IMR-90 (cell line): ENCODE measurements around the gene ITGB1. TPM values are rescaled to one million over a fixed set of nuclear protein-coding genes. Genes with fewer than 3 reads are reported as not detected.
"Not testable (repeated sequence)": the region's sequence is repeated elsewhere in the genome, so short reads cannot be mapped to it uniquely, and the experiment has no call there.

Experiments
- ATAC-seq: fragments of 200-7000 bp; cut with Tn5 transposase; 2 replicates; pipeline ENCODE4 v1.9.1; 2020; ENCODE audit warnings: low read depth, mild to moderate bottlenecking, moderate library complexity
- BruUV-seq: library from RNA; stranded (reverse); fragments of 400-500 nt; replicated peaks from 2 replicates; lab custom pipeline; 2021; lab: Mats Ljungman, UMichigan
- CTCF ChIA-PET: fragments of 300-600 bp; formaldehyde crosslinking; extraction: SDS; loops from one replicate; lab custom pipeline; 2021; ENCODE audit warnings: antibody characterized with exemption; lab: Yijun Ruan, JAX
- POLR2A ChIA-PET: fragments of 300-600 bp; sonication (Branson Sonifier 250); formaldehyde crosslinking; loops from one replicate; lab custom pipeline; 2022; ENCODE audit warnings: antibody characterized with exemption; ENCODE audit not compliant: unreplicated experiment; lab: Charles Lee
- DNase-seq: peaks from one replicate; pipeline ENCODE4 v3.0.0; 2013
- H2AFZ ChIP-seq: replicated peaks from 2 replicates; pipeline ENCODE3; 2013; ENCODE audit warnings: low read length, mild to moderate bottlenecking; ENCODE audit not compliant: poor library complexity
- H2AK5ac ChIP-seq: 2 replicates; pipeline ENCODE4 v1.6.1; 2013; ENCODE audit warnings: low read depth, low read length, inconsistent platforms
- H2AK9ac ChIP-seq: replicated peaks from 2 replicates; pipeline ENCODE3; 2013; ENCODE audit warnings: mild to moderate bottlenecking, low read depth, low read length, moderate library complexity; ENCODE audit not compliant: poor library complexity
- H2BK120ac ChIP-seq: 2 replicates; pipeline ENCODE4 v1.6.1; 2013; ENCODE audit warnings: low read depth, low read length, inconsistent platforms
- H2BK15ac ChIP-seq: 3 replicates; pipeline ENCODE4 v1.6.1; 2013; ENCODE audit warnings: low read depth, low read length, inconsistent platforms
- H2BK20ac ChIP-seq: 2 replicates; pipeline ENCODE4 v1.6.1; 2013; ENCODE audit warnings: low read depth, mild to moderate bottlenecking, inconsistent platforms, low read length, moderate library complexity
- H2BK5ac ChIP-seq: 2 replicates; pipeline ENCODE4 v1.6.1; 2013; ENCODE audit warnings: mild to moderate bottlenecking, low read depth, low read length, inconsistent platforms; ENCODE audit not compliant: poor library complexity, severe bottlenecking
- H3K14ac ChIP-seq: replicated peaks from 2 replicates; pipeline ENCODE4 v1.6.1; 2013; ENCODE audit warnings: low read depth, low read length, inconsistent platforms
- H3K18ac ChIP-seq: 2 replicates; pipeline ENCODE4 v1.6.1; 2013; ENCODE audit warnings: low read depth, low read length, control low read depth
- H3K23ac ChIP-seq: 2 replicates; pipeline ENCODE4 v1.6.1; 2013; ENCODE audit warnings: low read depth, low read length, inconsistent platforms
- H3K27ac ChIP-seq: 2 replicates; pipeline ENCODE4 v1.5.1; 2013; ENCODE audit warnings: mild to moderate bottlenecking, control low read depth, low read length; ENCODE audit not compliant: insufficient read depth
- H3K27me3 ChIP-seq: 2 replicates; pipeline ENCODE4 v1.6.1; 2013; ENCODE audit warnings: low read length; ENCODE audit not compliant: control insufficient read depth, insufficient read depth
- H3K36me3 ChIP-seq: 2 replicates; pipeline ENCODE4 v1.6.1; 2013; ENCODE audit warnings: low read length, mixed read lengths; ENCODE audit not compliant: control insufficient read depth, insufficient read depth
- H3K4ac ChIP-seq: 2 replicates; pipeline ENCODE4 v1.6.1; 2013; ENCODE audit warnings: low read depth, low read length, inconsistent platforms
- H3K4me1 ChIP-seq: 2 replicates; pipeline ENCODE4 v1.6.1; 2013; ENCODE audit warnings: low read length, mixed read lengths; ENCODE audit not compliant: control insufficient read depth, insufficient read depth
- H3K4me2 ChIP-seq: 2 replicates; pipeline ENCODE4 v1.6.1; 2013; ENCODE audit warnings: low read depth, mild to moderate bottlenecking, control low read depth, low read length, moderate library complexity
- H3K4me3 ChIP-seq: 2 replicates; pipeline ENCODE4 v1.5.1; 2013; ENCODE audit warnings: low read depth, mild to moderate bottlenecking, control low read depth, low read length, moderate library complexity; ENCODE audit not compliant: insufficient read depth
- H3K56ac ChIP-seq: 2 replicates; pipeline ENCODE4 v1.6.1; 2013; ENCODE audit warnings: low read length, inconsistent platforms; ENCODE audit not compliant: insufficient read depth; ENCODE audit errors: extremely low read depth
- H3K79me1 ChIP-seq, 2 experiments: 2 replicates each; pipeline ENCODE4 v1.6.1; 2013; ENCODE audit warnings: low read length in 2 of 2, inconsistent platforms in 1 of 2, low read depth in 1 of 2
- H3K9ac ChIP-seq: 2 replicates; pipeline ENCODE4 v1.6.1; 2013; ENCODE audit warnings: low read depth, low read length, control low read depth
- H3K9me1 ChIP-seq: 2 replicates; pipeline ENCODE4 v1.6.1; 2013; ENCODE audit warnings: low read length, inconsistent platforms; ENCODE audit not compliant: insufficient read depth
- H3K9me3 ChIP-seq: 2 replicates; pipeline ENCODE4 v1.6.1; 2013; ENCODE audit warnings: low read length; ENCODE audit not compliant: control insufficient read depth, insufficient read depth
- H4K20me1 ChIP-seq: 2 replicates; pipeline ENCODE4 v1.6.1; 2013; ENCODE audit warnings: low read length, inconsistent platforms; ENCODE audit not compliant: insufficient read depth
- H4K5ac ChIP-seq: 2 replicates; pipeline ENCODE4 v1.6.1; 2013; ENCODE audit warnings: mild to moderate bottlenecking, low read depth, low read length, control low read depth
- H4K8ac ChIP-seq, 2 experiments: 2 replicates each; pipeline ENCODE4 v1.6.1; 2013; ENCODE audit warnings: low read depth in 2 of 2, low read length in 2 of 2, control low read depth in 1 of 2, inconsistent platforms in 1 of 2
- H4K91ac ChIP-seq: 2 replicates; pipeline ENCODE4 v1.6.1; 2013; ENCODE audit warnings: low read depth, low read length, inconsistent platforms; ENCODE audit not compliant: insufficient read depth
- BHLHE40 ChIP-seq: fragments of 150-350 bp; IDR thresholded peaks from 2 replicates; pipeline ENCODE4 v1.6.1; 2016; ENCODE audit warnings: mild to moderate bottlenecking, low read depth, low read length
- FOS ChIP-seq: fragments of 150-350 bp; IDR thresholded peaks from 2 replicates; pipeline ENCODE4 v1.6.1; 2016; ENCODE audit warnings: low read depth, low read length
- MAFK ChIP-seq: IDR thresholded peaks from 2 replicates; pipeline ENCODE4 v1.6.1; 2012; ENCODE audit warnings: low read depth, low read length, improper control_type of control experiment
- RAD21 ChIP-seq: IDR thresholded peaks from 2 replicates; pipeline ENCODE4 v1.6.1; 2012; ENCODE audit warnings: low read length, improper control_type of control experiment
- WGBS, 2 experiments: methylation state at CpG; one replicate each; pipeline versions ENCODE4 v1.1.5 to v1.1.7; 2013; ENCODE audit warnings: missing lambda C conversion rate in 2 of 2; ENCODE audit not compliant: insufficient read length in 1 of 2; ENCODE audit errors: extremely low coverage in 2 of 2; 5-methylcytosine and 5-hydroxymethylcytosine counted together
- dilution Hi-C: fragments of 300-500 bp; cut with HindIII; formaldehyde crosslinking; loops from one replicate; pipeline ENCODE4 v1.14.3; 2018; ENCODE audit warnings: low sequenced_read_pairs; ENCODE audit not compliant: unreplicated experiment
- in situ Hi-C: fragments of 300-500 bp; cut with MboI; formaldehyde crosslinking; loops from 3 replicates; pipeline ENCODE4 v1.14.3; 2019; ENCODE audit warnings: low sequenced_read_pairs, inconsistent platforms, mixed read lengths
- intact Hi-C: fragments of 100-400 bp; cut with micrococcal nuclease; formaldehyde crosslinking; loops from 2 replicates; pipeline ENCODE4 v1.10.0; 2022
- polyA plus RNA-seq, 3 experiments: library from polyadenylated mRNA; depleted of rRNA; stranded (reverse); fragments of >200 nt; gene quantifications; 2 replicates each; pipeline ENCODE4 v1.2.3, GENCODE V29; 2012; ENCODE audit warnings: low replicate concordance in 1 of 3
- total RNA-seq: library from RNA; depleted of rRNA; stranded (reverse); fragments of >200 nt; gene quantifications from 2 replicates; pipeline ENCODE4 v1.2.3, GENCODE V29; 2012
- TF ChIP-seq, protein P1 (sequence below): conservative IDR thresholded peaks from 2 replicates; pipeline ENCODE4 v1.5.1; 2012; ENCODE audit warnings: mild to moderate bottlenecking, low read depth, low read length, improper control_type of control experiment

The ITGB1 gene
- total and polyA plus RNA-seq, 2 of the 4 experiments (the other 2 are of a cell fraction): 1,331 to 2,066 TPM

DNA sequence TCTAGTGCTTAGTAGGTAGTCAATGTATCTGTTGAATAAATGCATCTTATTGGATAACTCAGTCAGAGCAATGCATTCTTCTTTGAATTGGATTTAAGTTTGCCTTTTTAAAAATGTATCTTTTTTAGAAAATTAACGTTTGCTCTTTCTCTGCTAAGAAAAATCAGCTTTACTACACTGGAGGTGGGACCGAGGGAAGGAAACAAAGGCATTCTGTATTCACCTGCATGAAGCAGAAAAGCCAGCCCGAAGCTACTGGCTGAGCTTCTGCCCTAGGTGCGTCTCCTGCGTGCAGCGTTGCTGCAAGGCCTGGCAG is 22.2 kb upstream of the ITGB1 start:
- TSS peak; percentile 83 for BruUV-seq
- peak overlapping the region; percentile 99 for H3K4ac ChIP-seq
- peak overlapping the region; percentile 97 for H4K91ac ChIP-seq
- peak overlapping the region; percentile 97 for H2AK9ac ChIP-seq
- peak overlapping the region; percentile 1 to 92; a peak in 2 of 4 replicates for H4K8ac ChIP-seq
- H4K20me1 ChIP-seq: no peaks in the 10 kb centered on the region
- peaks cover 19% of the 10 kb centered on the region for H3K4me1 ChIP-seq
- TF ChIP-seq, protein P1, sequence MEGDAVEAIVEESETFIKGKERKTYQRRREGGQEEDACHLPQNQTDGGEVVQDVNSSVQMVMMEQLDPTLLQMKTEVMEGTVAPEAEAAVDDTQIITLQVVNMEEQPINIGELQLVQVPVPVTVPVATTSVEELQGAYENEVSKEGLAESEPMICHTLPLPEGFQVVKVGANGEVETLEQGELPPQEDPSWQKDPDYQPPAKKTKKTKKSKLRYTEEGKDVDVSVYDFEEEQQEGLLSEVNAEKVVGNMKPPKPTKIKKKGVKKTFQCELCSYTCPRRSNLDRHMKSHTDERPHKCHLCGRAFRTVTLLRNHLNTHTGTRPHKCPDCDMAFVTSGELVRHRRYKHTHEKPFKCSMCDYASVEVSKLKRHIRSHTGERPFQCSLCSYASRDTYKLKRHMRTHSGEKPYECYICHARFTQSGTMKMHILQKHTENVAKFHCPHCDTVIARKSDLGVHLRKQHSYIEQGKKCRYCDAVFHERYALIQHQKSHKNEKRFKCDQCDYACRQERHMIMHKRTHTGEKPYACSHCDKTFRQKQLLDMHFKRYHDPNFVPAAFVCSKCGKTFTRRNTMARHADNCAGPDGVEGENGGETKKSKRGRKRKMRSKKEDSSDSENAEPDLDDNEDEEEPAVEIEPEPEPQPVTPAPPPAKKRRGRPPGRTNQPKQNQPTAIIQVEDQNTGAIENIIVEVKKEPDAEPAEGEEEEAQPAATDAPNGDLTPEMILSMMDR: no peak
- TF ChIP-seq RAD21 (no peak), MAFK (no peak), FOS (no peak), BHLHE40 (no peak)
- ChIA-PET CTCF (interaction anchor here (0.9 to 1.0 kb wide), 3 partner anchors 21 to 29 kb away, joined by 3 to 4 read pairs (median 3); no protein-coding TSS in a partner anchor), POLR2A (interaction anchor here (0.7 to 1.7 kb wide), 7 partner anchors 9 to 935 kb away, joined by 3 to 7 read pairs (median 4); no protein-coding TSS in a partner anchor)
- H3K36me3 ChIP-seq: no peaks in the 10 kb centered on the region
- H4K5ac ChIP-seq: peak overlapping the region; percentile 96
- intact Hi-C loops: loop anchor here (1.0 kb wide), 2 partner anchors 21 to 25 kb away; no protein-coding TSS in a partner anchor
- peak overlapping the region; percentile 91 for H3K9ac ChIP-seq
- H3K9me3 ChIP-seq: no peaks in the 10 kb centered on the region
- dilution Hi-C loops: no loop called here
- peak overlapping the region; percentile 73; the same call in 2 of the 3 replicates for H2BK15ac ChIP-seq
- peak overlapping the region; percentile 91 for H3K18ac ChIP-seq
- peak overlapping the region; percentile 62 for H3K14ac ChIP-seq
- H3K27me3 ChIP-seq: no peaks in the 10 kb centered on the region
- no peak for DNase-seq
- ATAC-seq: no peak
- peak overlapping the region; percentile 61 for H3K23ac ChIP-seq
- H3K4me2 ChIP-seq: peak overlapping the region; percentile 99
- WGBS, 2 experiments: 6% methylated on average over 3 of the region's 6 CpGs; no CpG with 5 or more reads in 1 of the 2 experiments
- peak overlapping the region; percentile 81 for H2BK20ac ChIP-seq
- H3K9me1 ChIP-seq: peaks cover 8% of the 10 kb centered on the region; the same call in 1 of the 2 replicates
- peak overlapping the region; percentile 99 for H2BK5ac ChIP-seq
- peak overlapping the region; percentile 57 for H3K4me3 ChIP-seq
- in situ Hi-C loops: no loop called here
- H3K56ac ChIP-seq: peak overlapping the region; percentile 92; the same call in 1 of the 2 replicates
- H2BK120ac ChIP-seq: peak overlapping the region; percentile 99
- peak overlapping the region; percentile 90 for H3K27ac ChIP-seq
- 0 out of 2 replicates have a peak overlapping the region, but pooled peaks have one; percentile 77 for H2AK5ac ChIP-seq
- peak overlapping the region; percentile 88 for H2AFZ ChIP-seq
- peaks cover 11 to 18% of the 10 kb centered on the region in 2 experiments; a peak in 3 of 4 replicates for H3K79me1 ChIP-seq

DNA sequence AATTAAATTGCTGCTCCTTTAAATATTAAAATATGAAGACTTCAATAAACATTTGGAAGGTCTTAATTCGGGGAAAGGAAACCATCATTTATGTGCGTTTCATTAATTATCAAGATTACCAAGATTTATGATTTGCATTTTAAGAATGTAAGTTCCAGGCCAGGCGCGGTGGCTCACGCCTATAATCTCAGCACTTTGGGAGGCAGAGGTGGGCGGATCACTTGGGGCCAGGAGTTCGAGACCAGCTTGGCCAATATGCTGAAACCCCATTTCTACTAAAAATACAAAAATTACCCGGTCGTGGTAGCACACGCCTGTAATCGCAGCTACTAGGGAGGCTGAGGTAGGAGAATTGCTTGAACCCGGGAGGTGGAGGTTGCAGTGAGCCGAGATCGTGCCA is 21.7 kb upstream of the ITGB1 start:
- H2AFZ ChIP-seq, H3K23ac ChIP-seq, H3K9me1 ChIP-seq, H4K20me1 ChIP-seq, H3K27ac ChIP-seq, BruUV-seq, H3K4me2 ChIP-seq, H3K4me3 ChIP-seq, H3K9ac ChIP-seq, H3K27me3 ChIP-seq, DNase-seq, in situ Hi-C loops, H3K9me3 ChIP-seq, H3K14ac ChIP-seq, H3K18ac ChIP-seq, H3K36me3 ChIP-seq, H3K56ac ChIP-seq, dilution Hi-C loops, H2AK9ac ChIP-seq, ATAC-seq, H4K5ac ChIP-seq: not testable (repeated sequence)
- Histone ChIP-seq H2AK5ac (peak overlapping the region; percentile 69), H3K79me1 (peaks cover 10 to 15% of the 10 kb centered on the region in 2 experiments; a peak in 3 of 4 replicates), H2BK20ac (peak overlapping the region; percentile 11; the same call in 1 of the 2 replicates), H2BK15ac (peak overlapping the region; percentile 46; the same call in 1 of the 3 replicates), H2BK120ac (peak overlapping the region; percentile 51), H3K4ac (peak overlapping the region; percentile 99; the same call in 1 of the 2 replicates), H3K4me1 (peaks cover 18% of the 10 kb centered on the region), H4K8ac (peak overlapping the region; percentile 1 to 47; a peak in 2 of 4 replicates), H2BK5ac (peak overlapping the region; percentile 99), H4K91ac (peak overlapping the region; percentile 47; the same call in 1 of the 2 replicates)
- CTCF ChIA-PET: interaction anchor here (0.9 kb wide), 1 partner anchor 29 kb away, joined by 3 read pairs; no protein-coding TSS in a partner anchor
- WGBS, 2 experiments: 83% methylated on average over 1 of the region's 14 CpGs; no CpG with 5 or more reads in 1 of the 2 experiments
- intact Hi-C loops: loop anchor here (1.0 kb wide), 2 partner anchors 20 to 26 kb away; no protein-coding TSS in a partner anchor
- POLR2A ChIA-PET: interaction anchor here (0.8 to 1.7 kb wide), 5 partner anchors 18 to 121 kb away, joined by 3 to 7 read pairs (median 4); no protein-coding TSS in a partner anchor
